Hindlimb muscle (tissue), 1 donor: ENCODE data around the gene PPME1. TPM values are rescaled to one million over a fixed set of nuclear protein-coding genes. Genes with fewer than 3 reads are reported as not detected.
A peak's percentile ranks its signal among the peaks of the same experiment; 100 is the strongest.
"Not testable (repeated sequence)": the region's sequence is repeated elsewhere in the genome, so short reads cannot be mapped to it uniquely, and the experiment has no call there.

Source experiments
- DNase-seq: peaks from one replicate; pipeline ENCODE4 v3.0.0-alpha.2; 2013
- polyA plus RNA-seq: library from polyadenylated mRNA; unstranded; fragments of 120-200 nt; gene quantifications from one replicate; pipeline ENCODE4 v1.2.1, GENCODE V29; 2013; ENCODE audit not compliant: insufficient read length

Gene PPME1
- polyA plus RNA-seq, result 48.4 TPM

DNA sequence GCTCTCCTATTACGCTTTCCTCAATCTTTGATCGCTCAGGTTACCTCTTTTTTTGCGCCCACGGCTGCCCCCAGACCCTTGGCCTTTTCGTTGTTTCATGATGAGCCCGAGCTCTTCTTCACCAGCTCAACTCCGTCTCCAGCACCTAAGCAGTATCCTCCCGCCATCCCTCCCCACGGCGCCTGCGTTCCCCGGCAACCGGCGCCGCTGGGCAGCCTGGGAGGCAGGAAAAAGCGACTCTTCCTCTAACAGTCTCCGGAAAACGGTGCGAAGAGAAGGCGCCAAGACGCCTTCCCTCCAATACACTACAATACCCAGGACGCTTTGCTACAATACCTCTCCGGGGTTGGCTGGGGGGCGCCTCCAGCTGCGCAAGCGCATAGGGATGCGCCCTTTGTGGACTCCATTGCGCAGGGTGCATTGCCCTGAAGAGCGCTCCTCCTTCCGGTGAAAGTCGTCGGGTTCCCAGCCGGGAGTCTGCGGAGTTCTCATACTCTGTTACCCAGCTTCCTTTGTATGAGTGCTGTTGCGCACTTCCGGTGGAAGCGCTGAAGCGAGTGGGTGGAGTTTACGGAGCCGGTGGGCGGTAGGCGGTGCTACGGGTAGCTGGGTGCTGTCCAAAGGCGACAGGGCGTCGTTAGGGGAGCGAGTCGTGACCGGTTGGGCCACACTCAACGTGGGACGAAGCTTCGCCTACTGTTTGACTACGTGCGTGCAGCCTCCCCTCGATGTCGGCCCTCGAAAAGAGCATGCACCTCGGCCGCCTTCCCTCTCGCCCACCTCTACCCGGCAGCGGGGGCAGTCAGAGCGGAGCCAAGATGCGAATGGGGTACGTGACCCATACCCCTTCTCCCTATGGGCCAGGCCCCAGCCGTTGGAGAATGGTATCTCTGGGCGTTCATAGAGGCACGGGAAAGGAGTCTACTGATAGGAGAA is at the start of gene PPME1, which contains the start of gene C2CD3:
TSS of gene PPME1 (plus strand) at position 596 of the 936 bp plus-strand sequence. CDS start at position 729, 133 bp downstream.
TSS of gene C2CD3 (minus strand) at position 309 of the 936 bp plus-strand sequence. CDS start at position 99, 210 bp downstream.
- peak; percentile 99 for DNase-seq

GRCh38 chr11:74121804-74122203 is 49.3 kb upstream of the PPME1 start:
- no peak for DNase-seq

DNA sequence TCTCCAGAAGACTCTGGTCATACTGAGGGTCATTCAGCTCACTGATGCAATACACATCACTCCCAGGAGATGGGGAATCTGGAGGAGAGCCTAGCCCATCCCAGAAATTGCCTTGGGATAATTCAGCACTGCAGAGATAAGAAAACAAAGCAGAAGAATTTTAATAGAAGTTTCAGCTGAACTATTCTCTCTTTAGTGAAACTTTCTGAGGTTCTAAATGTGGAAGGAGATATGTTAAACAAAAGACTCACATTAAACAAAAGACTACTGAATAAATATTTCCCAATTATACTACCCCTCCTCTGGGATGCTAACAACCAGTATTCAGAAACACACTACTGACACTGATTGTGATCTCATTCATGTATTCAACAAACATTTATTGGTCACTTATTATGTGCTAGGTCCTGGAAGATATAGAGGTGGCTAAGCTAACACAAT is 48.1 kb upstream of the PPME1 start:
- DNase-seq, result no peak

GRCh38 chr11:74129121-74129520 is 42.0 kb upstream of the PPME1 start:
- not testable (repeated sequence) for DNase-seq

DNA sequence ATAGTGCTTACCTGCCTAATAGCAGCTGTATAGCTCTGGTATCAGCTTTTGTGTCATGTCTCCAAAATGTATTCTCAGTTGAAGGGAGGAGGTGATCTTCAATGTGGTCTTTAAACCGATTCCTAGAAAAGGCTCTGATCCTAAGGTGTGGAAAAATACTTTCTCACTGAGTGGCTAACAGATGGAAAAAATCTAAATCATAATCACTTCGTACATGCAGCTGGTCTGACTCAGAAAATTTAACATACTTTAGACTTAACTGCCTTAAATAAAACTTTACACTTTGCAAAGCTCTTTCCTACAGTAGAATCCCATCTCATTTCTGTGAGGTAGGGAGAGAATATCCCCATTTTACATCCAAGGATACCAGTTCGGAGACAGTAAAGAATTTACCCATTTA is 38.3 kb upstream of the PPME1 start:
- DNase-seq, result no peak

DNA sequence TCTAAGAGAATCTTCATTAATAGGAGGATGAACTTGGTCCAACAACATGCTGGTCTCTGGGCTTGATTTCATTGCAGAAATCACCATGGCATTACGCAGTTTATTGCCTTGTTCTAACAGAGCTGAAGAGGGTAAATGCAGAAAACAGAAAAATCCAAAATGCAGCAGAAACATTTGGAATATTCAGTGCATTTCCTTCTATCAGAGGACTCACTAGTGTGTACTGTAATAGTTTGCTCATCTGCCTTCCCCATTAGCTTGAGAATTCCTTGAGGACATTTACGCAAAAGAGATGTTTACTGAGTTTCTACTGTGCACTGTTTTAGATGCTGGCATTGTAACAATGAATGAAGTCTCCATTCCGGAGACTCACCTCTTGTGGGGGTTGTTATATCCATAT is 37.7 kb upstream of the PPME1 start:
- no peak for DNase-seq

DNA sequence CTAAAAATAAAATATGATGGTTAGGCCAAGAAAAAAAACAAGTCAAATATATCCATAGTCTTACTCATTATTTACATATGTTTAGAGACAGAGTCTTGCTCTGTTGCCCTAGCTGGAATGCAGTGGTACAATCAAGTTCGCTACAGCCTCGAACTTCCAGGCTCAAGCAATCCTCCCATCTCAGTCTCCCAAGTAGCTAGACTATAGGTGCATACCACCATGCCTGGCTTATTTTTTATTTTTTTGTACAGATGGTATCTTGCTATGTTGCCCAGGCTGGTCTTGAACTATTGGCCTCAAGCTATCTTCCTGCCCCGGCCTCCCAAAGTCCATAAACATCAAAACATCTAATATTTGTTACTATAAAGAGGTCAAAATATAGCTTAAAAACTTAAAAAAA is 36.4 kb upstream of the PPME1 start:
- no peak for DNase-seq

DNA sequence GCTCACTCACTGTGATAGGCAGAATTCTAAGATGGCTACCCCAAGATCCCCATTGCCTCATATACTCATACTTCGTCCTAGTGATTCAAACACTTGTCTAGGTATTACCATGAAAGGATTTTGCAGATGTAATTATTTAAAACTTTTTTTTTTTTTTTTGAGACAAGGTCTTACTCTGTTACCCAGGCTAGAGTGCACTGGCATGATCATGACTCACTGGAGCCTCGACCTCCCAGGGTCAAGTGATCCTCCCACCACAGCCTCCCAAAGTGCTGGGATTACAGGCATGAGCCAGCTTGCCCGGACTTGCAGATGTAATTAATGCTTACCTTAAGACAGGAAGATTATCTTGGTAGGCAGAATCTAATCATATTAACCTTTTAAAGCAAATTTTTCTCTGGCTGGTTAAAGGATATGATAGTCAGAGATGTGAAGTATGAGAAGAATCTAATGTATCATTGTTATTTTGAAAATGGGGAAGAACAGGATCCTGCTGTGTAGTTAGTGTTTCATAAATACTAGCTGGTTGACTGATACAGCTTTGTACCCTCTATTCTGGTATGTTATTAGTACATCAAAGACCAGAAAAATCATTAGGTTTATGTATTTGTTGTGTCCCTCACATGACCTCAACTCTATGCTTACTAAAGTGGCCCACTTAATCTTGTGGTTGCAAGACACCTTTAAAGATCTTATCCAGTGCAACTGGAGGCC is 35.8 kb upstream of the PPME1 start:
- no peak for DNase-seq

DNA sequence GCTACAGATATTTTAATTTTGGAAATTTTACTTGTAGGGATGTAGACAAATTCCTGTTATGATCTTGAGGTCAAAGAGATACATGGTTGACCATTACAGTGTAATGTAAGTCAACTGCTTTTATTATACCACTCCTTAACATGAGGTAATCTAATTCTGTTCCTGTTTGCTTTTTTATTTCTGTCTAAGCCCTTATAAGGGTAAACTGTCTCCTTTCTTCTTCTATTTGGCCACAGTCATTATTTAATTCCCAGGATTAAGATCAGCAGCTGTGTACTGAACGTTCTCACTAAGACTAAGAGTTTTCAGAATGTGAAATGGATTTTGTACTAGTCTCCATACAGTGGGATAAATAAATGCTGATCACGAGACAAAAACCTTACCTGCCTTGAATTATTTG is 33.1 kb upstream of the PPME1 start:
- no peak for DNase-seq

DNA sequence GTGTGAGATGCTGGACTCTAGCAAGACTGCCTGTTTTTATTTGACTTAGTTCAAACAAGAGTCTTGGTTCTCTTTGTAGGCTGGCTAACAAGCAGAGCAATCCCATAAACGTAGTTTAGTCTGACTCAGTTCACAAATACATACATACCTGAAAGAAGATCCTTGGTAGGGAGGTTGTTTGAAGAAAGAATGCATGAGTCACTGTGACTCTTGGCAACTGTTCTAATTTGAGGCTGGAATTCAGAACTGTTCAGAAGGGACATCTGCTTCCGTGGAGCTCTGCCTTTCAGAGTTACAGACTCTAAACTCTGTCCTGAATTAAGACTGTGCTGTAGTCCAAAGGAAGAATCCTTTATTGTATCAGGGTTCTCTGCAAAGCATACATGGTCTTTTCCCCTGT is 32.5 kb upstream of the PPME1 start:
- peak; percentile 51 for DNase-seq

GRCh38 chr11:74139151-74139918 is 31.8 kb upstream of the PPME1 start:
- DNase-seq, result no peak

DNA sequence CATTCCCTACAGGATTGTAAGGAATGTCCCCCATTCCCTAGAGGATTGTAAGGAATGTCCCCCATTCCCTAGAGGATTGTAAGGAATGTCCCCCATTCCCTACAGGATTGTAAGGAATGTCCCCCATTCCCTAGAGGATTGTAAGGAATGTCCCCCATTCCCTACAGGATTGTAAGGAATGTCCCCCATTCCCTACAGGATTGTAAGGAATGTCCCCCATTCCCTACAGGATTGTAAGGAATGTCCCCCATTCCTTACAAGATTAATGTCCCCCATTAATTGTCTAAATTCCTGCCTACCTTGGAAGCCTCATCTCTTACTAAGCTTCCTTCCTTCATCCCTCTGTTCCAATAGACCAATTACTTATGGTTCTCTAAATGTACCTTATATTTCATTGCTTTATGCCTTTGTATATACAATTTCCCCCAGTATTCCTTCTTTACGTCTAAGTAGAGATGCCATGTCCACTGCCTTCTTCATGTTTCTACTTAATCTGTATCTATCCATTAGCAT is 31.1 kb upstream of the PPME1 start:
- DNase-seq, result not testable (repeated sequence)

DNA sequence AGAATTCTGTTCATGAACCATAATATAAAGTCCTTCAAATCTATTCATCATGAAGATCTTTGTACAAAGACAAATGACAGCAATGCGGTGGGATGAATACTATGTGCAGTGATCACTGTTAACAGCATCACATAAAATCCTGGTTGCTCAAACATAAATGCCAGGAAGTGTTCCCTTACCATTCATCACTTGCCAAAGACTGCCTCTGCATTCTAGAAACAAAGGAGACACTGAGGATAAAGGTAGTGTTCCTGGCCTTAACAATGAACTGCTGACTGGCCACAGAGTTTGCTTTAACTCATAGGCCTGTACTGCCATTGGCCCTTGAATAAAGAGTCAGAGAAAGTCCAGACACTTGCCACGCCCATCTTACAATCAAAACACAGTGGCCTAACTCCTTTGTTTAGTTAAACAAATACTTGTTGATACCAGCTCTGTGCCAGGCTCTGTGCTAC is 29.8 kb upstream of the PPME1 start:
- DNase-seq, result no peak

- DNase-seq, result no peak
Observed at GRCh38 chr11:74141908-74142307, 29.2 kb upstream of the PPME1 start.

- no peak for DNase-seq
Observed at GRCh38 chr11:74142624-74143023, 28.5 kb upstream of the PPME1 start.

DNA sequence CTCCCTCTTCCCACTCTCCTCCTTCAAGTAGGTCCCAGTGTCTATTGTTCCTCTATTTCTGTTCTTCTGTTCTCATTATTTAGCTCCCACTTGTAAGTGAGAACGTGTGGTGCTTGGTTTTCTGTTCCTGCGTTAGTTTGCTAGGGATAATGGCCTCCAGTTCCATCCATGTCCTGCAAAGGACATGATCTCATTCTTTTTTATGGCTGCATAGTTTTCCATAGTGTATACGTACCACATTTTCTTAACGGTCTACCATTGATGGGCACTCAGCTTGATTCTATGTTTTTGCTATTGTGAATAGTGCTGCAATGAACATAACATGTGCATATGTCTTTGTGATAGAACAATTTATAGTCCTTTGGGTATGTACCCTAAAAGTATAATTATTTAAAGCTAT is 26.5 kb upstream of the PPME1 start:
- DNase-seq, result no peak

DNA sequence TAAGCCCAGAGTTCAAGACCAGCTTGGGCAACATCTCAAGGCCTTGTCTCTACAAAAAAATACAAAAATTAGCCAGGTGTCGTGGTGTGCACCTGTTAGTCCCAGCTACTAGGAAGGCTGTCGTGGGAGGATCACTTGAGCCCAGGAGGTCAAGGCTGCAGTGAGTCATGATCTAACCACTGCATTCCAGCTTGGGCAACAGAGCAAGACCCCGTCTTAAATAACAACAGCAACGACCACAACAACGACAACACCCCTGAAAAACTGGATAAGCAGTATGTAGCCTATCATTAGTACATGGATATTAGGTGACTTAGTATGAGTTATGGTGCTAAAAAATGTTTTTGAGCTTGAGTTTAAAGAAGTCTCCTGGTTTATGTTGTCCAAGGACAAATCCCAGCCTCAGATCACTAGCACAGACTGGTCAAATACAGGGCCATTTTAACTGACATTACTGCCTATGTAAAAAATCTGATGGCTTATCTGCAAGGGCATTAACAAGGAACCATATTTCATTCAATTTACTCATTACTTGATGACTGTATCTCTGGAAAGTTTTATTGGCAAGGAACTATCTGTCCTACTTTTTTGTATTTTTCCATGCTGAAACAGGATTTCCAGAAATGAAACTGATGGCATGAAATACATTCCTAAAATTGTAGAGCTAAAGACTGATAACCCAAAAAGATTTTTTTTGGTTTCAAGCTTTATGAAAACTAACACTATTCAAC is 23.7 kb upstream of the PPME1 start:
- DNase-seq, result no peak

DNA sequence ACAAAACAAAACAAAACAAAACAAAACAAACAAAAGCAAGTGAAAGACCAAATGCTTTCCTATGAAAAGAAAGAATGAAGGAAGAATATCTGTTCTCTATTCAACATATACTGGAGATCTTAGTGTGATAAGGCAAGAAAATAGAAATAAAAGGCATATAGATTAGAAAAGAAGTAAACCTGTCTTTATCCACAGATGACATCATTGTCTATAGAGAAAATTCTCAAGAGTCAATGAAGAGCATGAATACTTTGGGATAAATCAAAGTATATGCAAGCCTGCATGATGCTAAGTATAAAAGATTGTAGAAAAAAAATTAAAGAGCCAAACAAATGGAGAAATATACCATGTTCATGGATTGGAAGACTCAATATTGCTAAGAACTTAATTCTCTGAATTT is 17.9 kb upstream of the PPME1 start:
- DNase-seq, result no peak

GRCh38 chr11:74154620-74155281 is 16.3 kb upstream of the PPME1 start:
- DNase-seq, result no peak

DNA sequence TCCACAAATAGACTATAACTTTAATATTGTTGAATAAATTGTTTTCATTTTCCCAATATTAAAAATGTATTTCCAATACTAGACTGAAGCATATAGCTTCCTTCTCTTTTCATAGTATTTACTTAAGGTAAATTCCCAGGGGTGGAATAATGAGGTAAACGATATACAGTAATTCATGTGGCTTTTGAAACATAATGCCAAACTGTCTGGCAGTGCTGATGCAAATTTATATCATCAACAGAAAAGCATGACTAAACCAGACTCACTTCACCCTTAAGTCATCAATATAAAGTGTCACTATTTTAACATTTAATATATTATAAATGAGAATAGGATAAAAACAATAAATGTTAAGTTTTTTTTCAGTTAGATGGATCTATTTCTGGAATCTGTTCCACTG is 13.9 kb upstream of the PPME1 start:
- no peak for DNase-seq

DNA sequence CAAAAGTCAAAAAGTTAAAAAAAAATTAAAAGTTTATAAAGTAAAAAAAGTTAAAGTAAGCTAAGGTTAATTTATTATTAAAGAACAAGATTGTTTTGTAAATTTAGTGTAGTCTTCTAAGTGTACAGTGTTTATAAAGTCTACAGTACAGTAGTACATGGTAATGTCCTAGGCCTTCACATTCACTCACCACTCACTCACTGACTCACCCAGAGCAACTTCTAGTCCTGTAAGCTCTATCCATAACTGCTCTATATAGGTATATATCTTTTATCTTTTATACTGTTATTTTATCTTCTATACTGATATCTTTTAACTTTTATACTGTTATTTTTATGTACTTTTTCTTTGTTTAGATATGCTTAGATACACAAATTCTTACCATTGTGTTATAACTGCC is 11.4 kb upstream of the PPME1 start:
- DNase-seq, result no peak
